ENCODE results near the gene KANSL1L.

KANSL1L gene

DNA sequence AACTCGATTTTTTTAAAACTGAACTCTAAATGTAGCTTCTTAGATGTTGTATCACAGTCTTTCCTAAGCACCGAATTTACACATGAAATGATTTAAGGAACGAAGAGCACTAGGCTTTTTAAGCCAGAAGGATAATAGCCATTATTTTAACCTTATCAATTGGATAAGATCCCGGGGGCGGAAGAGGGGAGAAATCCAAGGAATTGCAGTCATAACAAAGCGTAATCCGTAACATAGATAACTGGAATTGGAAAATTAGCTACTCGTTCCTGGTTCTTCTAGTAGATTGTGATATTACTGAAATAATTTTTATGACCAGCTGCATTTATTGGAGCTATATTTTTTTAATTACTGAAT lies 988 bp upstream of the KANSL1L start:
- Histone ChIP-seq H3K4me2 (ENCODE audit: insufficient read depth, low read length, poor library complexity, severe bottlenecking) (peak overlapping the region; percentile 73), H3K9me3 (replicated peaks in 1 of 2; ENCODE audit: control insufficient read depth in 2 of 2, insufficient read depth in 1 of 2, low read depth in 1 of 2, low read length in 2 of 2) (no peaks in the 10 kb centered on the region), H3K18ac (ENCODE audit: low read length) (no peak overlapping the region), H2AFZ (ENCODE audit: low read length) (peak overlapping the region; percentile 91), H2BK5ac (ENCODE audit: low read length) (no peak overlapping the region), H3K14ac (ENCODE audit: low read length) (no peak overlapping the region), H3K4me1 (ENCODE audit: control insufficient read depth in 2 of 2, insufficient read depth in 1 of 2, low read depth in 1 of 2, low read length in 2 of 2) (no peaks in the 10 kb centered on the region), H2AK5ac (ENCODE audit: low read depth, low read length) (no peak overlapping the region), H3K23ac (ENCODE audit: low read depth, low read length, poor library complexity) (no peak overlapping the region), H3K27me3 (ENCODE audit: control insufficient read depth in 3 of 3, insufficient read depth in 3 of 3, low read depth in 1 of 3, low read length in 3 of 3) (no peaks in the 10 kb centered on the region), H3K4me3 (ENCODE audit: low read length in 2 of 2) (peak overlapping the region; percentile 57 to 80), H2BK12ac (ENCODE audit: low read length) (no peak overlapping the region), H3K4ac (ENCODE audit: low read length) (no peak overlapping the region), H3K36me3 (replicated peaks in 1 of 2; ENCODE audit: control insufficient read depth in 2 of 2, insufficient read depth in 2 of 2, low read length in 2 of 2) (no peaks in the 10 kb centered on the region), H4K8ac (ENCODE audit: low read depth, low read length) (no peak overlapping the region), H2BK15ac (ENCODE audit: low read length) (no peak overlapping the region), H3K27ac (replicated peaks; ENCODE audit: low read length) (no peak overlapping the region), H3K9ac (ENCODE audit: low read depth, low read length, poor library complexity) (no peak overlapping the region), H4K91ac (ENCODE audit: low read depth, low read length, poor library complexity) (no peak overlapping the region), H2BK120ac (ENCODE audit: low read depth, low read length) (no peak overlapping the region), H3K79me1 (ENCODE audit: low read depth, low read length) (no peaks in the 10 kb centered on the region)
- no peak for DNase-seq (ENCODE audit: low spot score)
- no CpG with 5 or more reads among the region's 8 CpGs for WGBS, 2 donors (ENCODE audit: extremely low coverage in 2 of 2, insufficient read length in 2 of 2, insufficient replicate concordance in 1 of 2)

DNA sequence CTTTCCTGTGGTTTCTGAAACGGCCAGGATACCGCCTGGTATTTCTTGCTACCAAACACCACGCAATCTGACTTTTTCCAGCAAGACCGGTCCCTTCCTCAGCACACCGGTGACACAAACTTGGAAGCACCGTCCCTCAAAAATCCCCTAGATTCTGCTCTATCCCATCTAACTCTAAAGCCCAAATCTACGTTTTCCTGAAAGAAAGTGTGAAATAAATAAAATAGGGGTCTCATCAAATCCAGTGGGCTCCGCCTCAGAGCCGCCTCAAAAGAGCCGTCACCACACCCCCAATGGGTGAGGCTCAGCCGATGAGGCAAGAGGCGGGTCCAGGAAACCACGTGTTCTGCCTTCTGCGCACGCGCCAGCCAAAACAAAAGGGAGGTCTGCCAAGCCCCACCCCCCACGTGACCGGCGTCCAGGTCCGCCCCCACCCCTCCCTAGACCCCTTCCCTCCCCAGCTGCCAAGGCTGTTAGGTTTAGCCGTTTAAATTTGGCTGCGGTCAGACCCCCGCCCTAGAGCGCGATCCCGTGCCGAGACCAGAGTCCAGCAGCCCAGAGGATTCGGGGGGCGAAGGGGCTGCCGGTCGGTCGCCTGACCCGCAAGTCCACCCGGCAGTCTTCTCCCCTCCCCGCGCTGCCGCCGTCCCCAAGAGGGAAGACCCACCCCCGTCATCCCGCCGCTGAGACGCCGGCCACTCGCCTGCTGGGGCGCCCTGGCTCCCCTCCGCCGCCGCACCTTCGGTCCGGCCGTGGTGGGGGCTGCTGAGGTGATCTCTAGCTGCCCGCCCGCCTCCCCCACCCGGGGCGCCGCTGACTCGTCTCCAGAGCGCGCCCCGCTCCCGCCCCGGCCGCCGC lies 534 bp downstream of the KANSL1L start:
- H3K18ac ChIP-seq (ENCODE audit: low read length), result peak overlapping the region; percentile 99
- H3K27ac ChIP-seq (replicated peaks; ENCODE audit: low read length), result peak overlapping the region; percentile 93
- no peak overlapping the region for H4K8ac ChIP-seq (ENCODE audit: low read depth, low read length)
- H3K36me3 ChIP-seq (replicated peaks in 1 of 2; ENCODE audit: control insufficient read depth in 2 of 2, insufficient read depth in 2 of 2, low read length in 2 of 2), result no peaks in the 10 kb centered on the region
- H3K4ac ChIP-seq (ENCODE audit: low read length), result peak overlapping the region; percentile 84
- peak overlapping the region; percentile 96 for H2BK5ac ChIP-seq (ENCODE audit: low read length)
- no peak overlapping the region for H2AK5ac ChIP-seq (ENCODE audit: low read depth, low read length)
- H2BK12ac ChIP-seq (ENCODE audit: low read length), result no peak overlapping the region
- peak overlapping the region; percentile 72 for H2BK120ac ChIP-seq (ENCODE audit: low read depth, low read length)
- H3K14ac ChIP-seq (ENCODE audit: low read length), result peak overlapping the region; percentile 97
- peak; percentile 96 for DNase-seq (ENCODE audit: low spot score)
- H3K9ac ChIP-seq (ENCODE audit: low read depth, low read length, poor library complexity), result peak overlapping the region; percentile 96
- H3K27me3 ChIP-seq (ENCODE audit: control insufficient read depth in 3 of 3, insufficient read depth in 3 of 3, low read depth in 1 of 3, low read length in 3 of 3), result no peaks in the 10 kb centered on the region
- H2BK15ac ChIP-seq (ENCODE audit: low read length), result peak overlapping the region; percentile 81
- no peaks in the 10 kb centered on the region for H3K4me1 ChIP-seq (ENCODE audit: control insufficient read depth in 2 of 2, insufficient read depth in 1 of 2, low read depth in 1 of 2, low read length in 2 of 2)
- H4K91ac ChIP-seq (ENCODE audit: low read depth, low read length, poor library complexity), result no peak overlapping the region
- H2AFZ ChIP-seq (ENCODE audit: low read length), result peak overlapping the region; percentile 96
- peak overlapping the region; percentile 59 for H3K4me2 ChIP-seq (ENCODE audit: insufficient read depth, low read length, poor library complexity, severe bottlenecking)
- no peaks in the 10 kb centered on the region for H3K9me3 ChIP-seq (replicated peaks in 1 of 2; ENCODE audit: control insufficient read depth in 2 of 2, insufficient read depth in 1 of 2, low read depth in 1 of 2, low read length in 2 of 2)
- peak overlapping the region; percentile 57 to 90 for H3K4me3 ChIP-seq (ENCODE audit: low read length in 2 of 2)
- H3K79me1 ChIP-seq (ENCODE audit: low read depth, low read length), result peaks cover under 1% of the 10 kb centered on the region
- no CpG with 5 or more reads among the region's 64 CpGs for WGBS, 2 donors (ENCODE audit: extremely low coverage in 2 of 2, insufficient read length in 2 of 2, insufficient replicate concordance in 1 of 2)
- peak overlapping the region; percentile 91 for H3K23ac ChIP-seq (ENCODE audit: low read depth, low read length, poor library complexity)

DNA sequence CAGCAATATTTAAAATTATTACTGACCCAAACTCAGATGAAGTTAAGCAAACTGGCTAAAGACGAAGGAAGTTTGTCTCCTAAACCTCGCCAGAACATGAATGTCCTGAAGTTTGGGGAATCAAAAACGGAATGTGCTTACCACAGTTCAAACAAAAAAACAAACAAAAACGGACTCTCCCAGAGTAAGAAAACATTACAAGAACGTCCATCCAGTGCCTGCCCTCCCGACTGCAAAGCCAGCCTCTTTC lies 1.1 kb downstream of the KANSL1L start:
- no peak overlapping the region for H3K14ac ChIP-seq (ENCODE audit: low read length)
- no peak overlapping the region for H2BK5ac ChIP-seq (ENCODE audit: low read length)
- peak overlapping the region; percentile 65 for H3K27ac ChIP-seq (replicated peaks; ENCODE audit: low read length)
- no peak overlapping the region for H2BK15ac ChIP-seq (ENCODE audit: low read length)
- H3K4me2 ChIP-seq (ENCODE audit: insufficient read depth, low read length, poor library complexity, severe bottlenecking), result peak overlapping the region; percentile 59
- H2BK120ac ChIP-seq (ENCODE audit: low read depth, low read length), result no peak overlapping the region
- H4K8ac ChIP-seq (ENCODE audit: low read depth, low read length), result no peak overlapping the region
- H3K4me1 ChIP-seq (ENCODE audit: control insufficient read depth in 2 of 2, insufficient read depth in 1 of 2, low read depth in 1 of 2, low read length in 2 of 2), result no peaks in the 10 kb centered on the region
- WGBS, 2 donors (ENCODE audit: extremely low coverage in 2 of 2, insufficient read length in 2 of 2, insufficient replicate concordance in 1 of 2), result no CpG with 5 or more reads among the region's 6 CpGs
- no peak overlapping the region for H3K18ac ChIP-seq (ENCODE audit: low read length)
- no peaks in the 10 kb centered on the region for H3K36me3 ChIP-seq (replicated peaks in 1 of 2; ENCODE audit: control insufficient read depth in 2 of 2, insufficient read depth in 2 of 2, low read length in 2 of 2)
- no peak overlapping the region for H4K91ac ChIP-seq (ENCODE audit: low read depth, low read length, poor library complexity)
- peak overlapping the region; percentile 57 to 84 for H3K4me3 ChIP-seq (ENCODE audit: low read length in 2 of 2)
- H3K79me1 ChIP-seq (ENCODE audit: low read depth, low read length), result peaks cover 2% of the 10 kb centered on the region
- H2AFZ ChIP-seq (ENCODE audit: low read length), result peak overlapping the region; percentile 96
- H2AK5ac ChIP-seq (ENCODE audit: low read depth, low read length), result no peak overlapping the region
- no peak overlapping the region for H3K23ac ChIP-seq (ENCODE audit: low read depth, low read length, poor library complexity)
- H3K9me3 ChIP-seq (replicated peaks in 1 of 2; ENCODE audit: control insufficient read depth in 2 of 2, insufficient read depth in 1 of 2, low read depth in 1 of 2, low read length in 2 of 2), result no peaks in the 10 kb centered on the region
- no peak overlapping the region for H3K4ac ChIP-seq (ENCODE audit: low read length)
- H2BK12ac ChIP-seq (ENCODE audit: low read length), result no peak overlapping the region
- H3K27me3 ChIP-seq (ENCODE audit: control insufficient read depth in 3 of 3, insufficient read depth in 3 of 3, low read depth in 1 of 3, low read length in 3 of 3), result no peaks in the 10 kb centered on the region
- no peak overlapping the region for H3K9ac ChIP-seq (ENCODE audit: low read depth, low read length, poor library complexity)
- DNase-seq (ENCODE audit: low spot score), result no peak

DNA sequence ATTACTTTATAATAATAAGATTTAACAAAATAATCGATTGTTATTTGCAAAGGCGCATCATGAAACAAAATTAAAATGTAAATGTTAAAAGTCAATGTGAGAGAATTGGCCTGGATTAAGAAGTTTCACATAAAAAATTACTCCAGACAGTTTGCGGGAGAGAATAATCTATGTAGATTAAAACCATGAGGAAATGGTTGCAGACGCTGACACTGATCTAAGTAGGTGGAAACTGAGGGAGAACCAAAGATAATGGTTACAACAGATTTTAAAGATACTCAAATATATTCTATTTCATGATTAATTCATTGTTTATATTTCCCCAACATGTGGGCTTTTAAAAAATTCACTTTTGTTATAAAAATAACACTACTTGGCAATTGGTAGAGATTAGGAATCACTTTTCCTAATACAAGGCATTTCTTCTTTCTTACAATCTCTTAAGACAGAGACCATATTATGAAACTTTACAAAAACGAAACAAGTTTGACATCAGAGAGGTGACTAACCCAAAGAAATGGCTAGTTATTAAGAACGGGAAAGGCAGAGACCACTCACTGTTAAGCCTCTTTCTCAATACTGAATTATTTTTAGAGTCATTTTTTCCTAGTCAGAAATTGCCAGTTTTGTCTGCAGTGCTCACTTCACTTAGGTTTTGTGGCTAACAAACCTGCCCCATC lies 1.6 kb downstream of the KANSL1L start:
- Histone ChIP-seq H3K79me1 (ENCODE audit: low read depth, low read length) (peaks cover 2% of the 10 kb centered on the region), H4K8ac (ENCODE audit: low read depth, low read length) (no peak overlapping the region), H3K27me3 (ENCODE audit: control insufficient read depth in 3 of 3, insufficient read depth in 3 of 3, low read depth in 1 of 3, low read length in 3 of 3) (no peaks in the 10 kb centered on the region), H2BK5ac (ENCODE audit: low read length) (no peak overlapping the region), H3K4ac (ENCODE audit: low read length) (no peak overlapping the region), H3K36me3 (replicated peaks in 1 of 2; ENCODE audit: control insufficient read depth in 2 of 2, insufficient read depth in 2 of 2, low read length in 2 of 2) (no peaks in the 10 kb centered on the region), H3K9me3 (replicated peaks in 1 of 2; ENCODE audit: control insufficient read depth in 2 of 2, insufficient read depth in 1 of 2, low read depth in 1 of 2, low read length in 2 of 2) (no peaks in the 10 kb centered on the region), H3K4me2 (ENCODE audit: insufficient read depth, low read length, poor library complexity, severe bottlenecking) (peak overlapping the region; percentile 59), H3K4me1 (ENCODE audit: control insufficient read depth in 2 of 2, insufficient read depth in 1 of 2, low read depth in 1 of 2, low read length in 2 of 2) (no peaks in the 10 kb centered on the region), H2BK12ac (ENCODE audit: low read length) (no peak overlapping the region), H4K91ac (ENCODE audit: low read depth, low read length, poor library complexity) (no peak overlapping the region), H3K18ac (ENCODE audit: low read length) (no peak overlapping the region), H2AFZ (ENCODE audit: low read length) (peak overlapping the region; percentile 96), H3K27ac (replicated peaks; ENCODE audit: low read length) (peak overlapping the region; percentile 65), H3K9ac (ENCODE audit: low read depth, low read length, poor library complexity) (no peak overlapping the region), H2AK5ac (ENCODE audit: low read depth, low read length) (no peak overlapping the region), H2BK120ac (ENCODE audit: low read depth, low read length) (no peak overlapping the region), H3K4me3 (ENCODE audit: low read length in 2 of 2) (peak overlapping the region; percentile 57 to 84), H3K14ac (ENCODE audit: low read length) (no peak overlapping the region), H3K23ac (ENCODE audit: low read depth, low read length, poor library complexity) (no peak overlapping the region), H2BK15ac (ENCODE audit: low read length) (no peak overlapping the region)
- no CpG with 5 or more reads among the region's 6 CpGs for WGBS, 2 donors (ENCODE audit: extremely low coverage in 2 of 2, insufficient read length in 2 of 2, insufficient replicate concordance in 1 of 2)
- no peak for DNase-seq (ENCODE audit: low spot score)
